ENCODE data around the gene MOB3A. TPM values are rescaled to one million over a fixed set of nuclear protein-coding genes. Genes with fewer than 3 reads are reported as not detected.
"Not testable (repeated sequence)": the region's sequence is repeated elsewhere in the genome, so short reads cannot be mapped to it uniquely, and the experiment has no call there.

Gene MOB3A
- total and polyA plus RNA-seq, 2 of the 13 experiments (the other 11 are each of a cell fraction or from before 2014, with no cell fraction given): 3.5 to 17.8 TPM

GRCh38 chr19:2091926-2092525 is 4.1 kb downstream of the MOB3A start:
- H3K9me3 ChIP-seq (ENCODE audit: low read length); POLR2A ChIA-PET; CTCF ChIA-PET (ENCODE audit: low intra/inter-chr PET ratio, low total read pairs); BruUV-seq (replicated peaks); DNase-seq (ENCODE audit: low spot score); H3K4me3 ChIP-seq (replicated peaks in 1 of 3; ENCODE audit: insufficient read depth in 1 of 3, low read depth in 2 of 3, low read length in 3 of 3); H4K20me1 ChIP-seq (ENCODE audit: insufficient read depth, low read length); H3K4me2 ChIP-seq (ENCODE audit: low read depth, low read length); H3K27ac ChIP-seq (ENCODE audit: extremely low read length, insufficient read depth, low read length); H3K9ac ChIP-seq (ENCODE audit: insufficient read depth, low read depth, low read length); H3K36me3 ChIP-seq (replicated peaks in 1 of 2; ENCODE audit: control insufficient read depth in 1 of 2, insufficient read depth in 2 of 2, low read length in 2 of 2); H2AFZ ChIP-seq (ENCODE audit: low read length); in situ Hi-C loops (cut with HindIII; ENCODE audit: extremely low pct_ligation_motif_present, low pct_unique_long_range_greater_than_20kb); ATAC-seq; intact Hi-C loops (cut with micrococcal nuclease; ENCODE audit: unreplicated experiment); FAIRE-seq; H3K79me2 ChIP-seq (ENCODE audit: insufficient read depth, low read length); H3K27me3 ChIP-seq (ENCODE audit: control insufficient read depth in 1 of 2, insufficient read depth in 2 of 2, low read length in 2 of 2): not testable (repeated sequence)
- WGBS (ENCODE audit: low lambda C conversion rate): 97% methylated on average over 13 of the region's 13 CpGs
- H3K4me1 ChIP-seq (ENCODE audit: insufficient read depth, low read length): peaks cover 58% of the 10 kb centered on the region
- peak; percentile 25; the same call in 1 of the 2 replicates for TF ChIP-seq ZNF121 (CRISPR knock-in tag; IDR thresholded peaks at IDR 0.05)

DNA sequence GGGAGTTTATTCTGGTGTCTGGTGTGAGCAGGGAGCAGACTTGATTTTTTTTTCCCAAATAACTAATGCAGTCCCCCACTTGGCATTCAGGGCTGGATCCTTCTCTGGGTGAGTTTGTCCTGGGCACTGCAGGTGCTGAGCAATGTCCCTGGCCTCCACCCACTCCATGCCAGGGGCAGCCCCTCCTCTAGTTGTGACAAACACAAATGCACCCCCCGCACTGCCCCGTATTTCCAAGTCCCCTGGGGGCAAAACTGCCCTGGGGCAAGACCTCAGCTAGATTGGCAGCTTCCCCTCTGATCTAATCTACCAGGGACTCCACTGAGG is 6.4 kb downstream of the MOB3A start:
- ChIA-PET CTCF (ENCODE audit: low intra/inter-chr PET ratio, low total read pairs) (no interaction called here), POLR2A (no interaction called here)
- no peak overlapping the region for H3K9ac ChIP-seq (ENCODE audit: insufficient read depth, low read depth, low read length)
- DNase-seq (ENCODE audit: low spot score) (no peak), ATAC-seq (no peak), FAIRE-seq (no peak)
- no peak overlapping the region for H3K4me3 ChIP-seq (replicated peaks in 1 of 3; ENCODE audit: insufficient read depth in 1 of 3, low read depth in 2 of 3, low read length in 3 of 3)
- no peaks in the 10 kb centered on the region for H3K27me3 ChIP-seq (ENCODE audit: control insufficient read depth in 1 of 2, insufficient read depth in 2 of 2, low read length in 2 of 2)
- H3K36me3 ChIP-seq (replicated peaks in 1 of 2; ENCODE audit: control insufficient read depth in 1 of 2, insufficient read depth in 2 of 2, low read length in 2 of 2): no peaks in the 10 kb centered on the region
- BruUV-seq (replicated peaks): no TSS peak
- H3K79me2 ChIP-seq (ENCODE audit: insufficient read depth, low read length): peaks cover 3% of the 10 kb centered on the region
- no peak overlapping the region for H3K27ac ChIP-seq (ENCODE audit: extremely low read length, insufficient read depth, low read length)
- H3K9me3 ChIP-seq (ENCODE audit: low read length): no peaks in the 10 kb centered on the region
- H4K20me1 ChIP-seq (ENCODE audit: insufficient read depth, low read length): no peaks in the 10 kb centered on the region
- in situ Hi-C loops (cut with HindIII; ENCODE audit: extremely low pct_ligation_motif_present, low pct_unique_long_range_greater_than_20kb): no loop called here
- intact Hi-C loops (cut with micrococcal nuclease; ENCODE audit: unreplicated experiment): no loop called here
- WGBS (ENCODE audit: low lambda C conversion rate): no CpG with 5 or more reads among the region's 2 CpGs
- TF ChIP-seq ARNTL (CRISPR knock-in tag; IDR thresholded peaks at IDR 0.05): no peak
- no peak for TF ChIP-seq SP140L (CRISPR knock-in tag; IDR thresholded peaks at IDR 0.05; ENCODE audit: borderline replicate concordance)
- no peak for TF ChIP-seq TOPORS (CRISPR knock-in tag; IDR thresholded peaks at IDR 0.05)
- no peak for TF ChIP-seq XBP1 (CRISPR knock-in tag; IDR thresholded peaks at IDR 0.05)
- TF ChIP-seq BRF2 (CRISPR knock-in tag; IDR thresholded peaks at IDR 0.05): no peak
- TF ChIP-seq, protein P1, sequence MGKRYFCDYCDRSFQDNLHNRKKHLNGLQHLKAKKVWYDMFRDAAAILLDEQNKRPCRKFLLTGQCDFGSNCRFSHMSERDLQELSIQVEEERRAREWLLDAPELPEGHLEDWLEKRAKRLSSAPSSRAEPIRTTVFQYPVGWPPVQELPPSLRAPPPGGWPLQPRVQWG (CRISPR knock-in tag; IDR thresholded peaks at IDR 0.05; ENCODE audit: borderline replicate concordance, low read depth): no peak
- TF ChIP-seq, protein P2, sequence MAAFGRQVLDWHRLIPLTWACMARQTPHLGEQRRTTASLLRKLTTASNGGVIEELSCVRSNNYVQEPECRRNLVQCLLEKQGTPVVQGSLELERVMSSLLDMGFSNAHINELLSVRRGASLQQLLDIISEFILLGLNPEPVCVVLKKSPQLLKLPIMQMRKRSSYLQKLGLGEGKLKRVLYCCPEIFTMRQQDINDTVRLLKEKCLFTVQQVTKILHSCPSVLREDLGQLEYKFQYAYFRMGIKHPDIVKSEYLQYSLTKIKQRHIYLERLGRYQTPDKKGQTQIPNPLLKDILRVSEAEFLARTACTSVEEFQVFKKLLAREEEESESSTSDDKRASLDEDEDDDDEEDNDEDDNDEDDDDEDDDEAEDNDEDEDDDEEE (CRISPR knock-in tag; IDR thresholded peaks at IDR 0.05): no peak
- no peak for TF ChIP-seq FUBP1 (CRISPR knock-in tag; IDR thresholded peaks at IDR 0.05; ENCODE audit: borderline replicate concordance)
- TF ChIP-seq PRMT3 (CRISPR knock-in tag; IDR thresholded peaks at IDR 0.05; ENCODE audit: borderline replicate concordance, low read depth): no peak
- no peak for TF ChIP-seq GRHL1 (CRISPR knock-in tag; conservative IDR thresholded peaks at IDR 0.05)
- peaks cover 66% of the 10 kb centered on the region for H3K4me1 ChIP-seq (ENCODE audit: insufficient read depth, low read length)
- H3K4me2 ChIP-seq (ENCODE audit: low read depth, low read length): no peak overlapping the region
- no peak overlapping the region for H2AFZ ChIP-seq (ENCODE audit: low read length)

All from HepG2 (cell line).